H1 (cell line): ENCODE data around the gene PLPPR2.

Experiments
- CEBPB ChIP-seq: IDR thresholded peaks from 2 replicates; pipeline ENCODE4 v1.6.1; 2012; ENCODE audit warnings: low read depth, low read length
- TF ChIP-seq, protein P1 (sequence below): IDR thresholded peaks from 2 replicates; pipeline ENCODE4 v1.6.1; 2012; ENCODE audit warnings: inconsistent platforms

DNA sequence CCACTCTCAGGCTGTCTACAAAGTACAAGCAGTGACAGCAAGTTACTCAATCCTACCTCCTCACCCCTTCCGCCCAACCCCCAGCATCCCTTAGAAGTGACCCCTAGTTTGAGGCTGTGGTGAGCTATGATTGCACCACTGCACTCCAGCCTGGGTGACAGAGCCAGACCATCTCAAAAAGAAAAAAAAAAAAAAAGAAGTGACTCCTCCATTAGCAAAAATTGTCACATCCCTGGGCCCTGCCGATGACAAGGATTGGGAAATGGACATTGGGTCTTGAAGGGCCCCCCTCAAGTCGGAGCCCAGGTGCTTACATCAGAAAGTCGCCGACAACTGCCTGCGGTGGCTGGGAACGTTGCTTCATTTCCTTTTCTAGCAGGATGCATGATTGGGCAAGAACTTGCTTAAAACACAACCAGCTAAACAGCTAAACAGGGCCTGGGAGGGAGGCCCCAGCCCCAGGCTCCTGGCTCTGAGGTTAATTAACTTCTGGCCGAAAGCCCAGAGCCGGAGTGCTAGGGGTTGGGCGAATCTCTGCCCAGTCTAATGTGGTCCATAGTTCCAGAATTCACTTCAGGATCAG is 31.1 kb upstream of the PLPPR2 start:
- TF ChIP-seq, protein P1, sequence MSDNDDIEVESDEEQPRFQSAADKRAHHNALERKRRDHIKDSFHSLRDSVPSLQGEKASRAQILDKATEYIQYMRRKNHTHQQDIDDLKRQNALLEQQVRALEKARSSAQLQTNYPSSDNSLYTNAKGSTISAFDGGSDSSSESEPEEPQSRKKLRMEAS = no peak
- no peak for TF ChIP-seq CEBPB
